ENCODE data around the gene LRRC8B.
A peak's percentile ranks its signal among the peaks of the same experiment; 100 is the strongest.

The LRRC8B gene

DNA sequence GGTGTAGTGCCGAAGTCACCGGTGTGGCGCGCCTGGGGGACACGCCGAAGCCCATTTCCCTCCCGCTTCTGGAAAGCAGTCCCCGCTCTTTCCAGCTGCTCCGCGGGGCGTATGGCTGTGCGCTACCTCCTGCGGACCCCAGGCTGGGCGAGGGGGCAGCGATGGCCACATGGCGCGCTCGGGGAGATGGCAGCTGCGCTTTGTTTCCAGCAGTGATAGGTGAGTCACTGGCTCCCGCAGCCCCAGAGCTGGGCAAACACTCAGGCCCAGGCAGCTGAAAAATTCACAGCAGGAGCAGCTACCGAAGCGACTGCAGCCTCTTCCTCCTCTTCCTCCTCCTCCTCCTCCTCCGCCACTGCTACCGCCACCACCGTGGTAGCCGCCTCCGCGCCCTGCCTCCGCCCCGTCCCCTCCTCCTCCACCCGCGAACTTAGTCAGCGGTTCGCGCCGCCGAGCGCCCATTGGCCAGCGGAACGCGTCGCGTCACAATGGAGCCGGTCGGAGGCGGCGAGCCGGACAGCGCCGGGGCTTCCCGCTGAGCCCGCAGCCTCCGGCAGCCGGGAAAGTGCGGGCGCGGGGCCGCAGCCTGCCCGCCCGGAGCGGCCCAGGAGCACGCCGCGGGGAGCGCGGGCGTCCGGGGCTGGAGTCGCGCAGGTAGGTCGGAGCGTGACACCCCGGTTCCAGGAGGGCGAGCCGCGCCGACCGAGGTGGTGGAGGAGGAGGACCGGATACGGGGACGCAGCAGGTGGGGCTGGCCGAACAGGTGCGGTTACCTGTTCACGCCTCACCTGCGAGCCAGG, at the start of gene LRRC8B:
Gene LRRC8B, plus strand, starts transcription at position 461 of the 800 bp plus-strand sequence. CDS start 57,822 bp downstream, outside the sequence.
- TF ChIP-seq, protein P1, sequence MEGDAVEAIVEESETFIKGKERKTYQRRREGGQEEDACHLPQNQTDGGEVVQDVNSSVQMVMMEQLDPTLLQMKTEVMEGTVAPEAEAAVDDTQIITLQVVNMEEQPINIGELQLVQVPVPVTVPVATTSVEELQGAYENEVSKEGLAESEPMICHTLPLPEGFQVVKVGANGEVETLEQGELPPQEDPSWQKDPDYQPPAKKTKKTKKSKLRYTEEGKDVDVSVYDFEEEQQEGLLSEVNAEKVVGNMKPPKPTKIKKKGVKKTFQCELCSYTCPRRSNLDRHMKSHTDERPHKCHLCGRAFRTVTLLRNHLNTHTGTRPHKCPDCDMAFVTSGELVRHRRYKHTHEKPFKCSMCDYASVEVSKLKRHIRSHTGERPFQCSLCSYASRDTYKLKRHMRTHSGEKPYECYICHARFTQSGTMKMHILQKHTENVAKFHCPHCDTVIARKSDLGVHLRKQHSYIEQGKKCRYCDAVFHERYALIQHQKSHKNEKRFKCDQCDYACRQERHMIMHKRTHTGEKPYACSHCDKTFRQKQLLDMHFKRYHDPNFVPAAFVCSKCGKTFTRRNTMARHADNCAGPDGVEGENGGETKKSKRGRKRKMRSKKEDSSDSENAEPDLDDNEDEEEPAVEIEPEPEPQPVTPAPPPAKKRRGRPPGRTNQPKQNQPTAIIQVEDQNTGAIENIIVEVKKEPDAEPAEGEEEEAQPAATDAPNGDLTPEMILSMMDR (conservative IDR thresholded peaks at IDR 0.05; ENCODE audit: low read length) = no peak
- TF ChIP-seq EZH2phosphoT487 (IDR thresholded peaks at IDR 0.05; ENCODE audit: borderline replicate concordance) = no peak
- no peaks in the 10 kb centered on the region for H3K36me3 ChIP-seq (ENCODE audit: insufficient read depth, low read length)
- H2AFZ ChIP-seq (ENCODE audit: low read length) = peak within 1 kb of the TSS; percentile 96
- H3F3A ChIP-seq (ENCODE audit: low read depth) = no peaks in the 10 kb centered on the region
- peaks cover 41% of the 10 kb centered on the region for H3K4me1 ChIP-seq (ENCODE audit: insufficient read depth, low read length, poor library complexity, severe bottlenecking)
- peaks cover 33% of the 10 kb centered on the region for H4K20me1 ChIP-seq (ENCODE audit: insufficient read depth, low read length, poor library complexity, severe bottlenecking)
- H3K9me3 ChIP-seq (ENCODE audit: insufficient read depth, low read depth, low read length) = no peaks in the 10 kb centered on the region
- H3K4me2 ChIP-seq (ENCODE audit: low read depth, low read length, poor library complexity, severe bottlenecking) = peak within 1 kb of the TSS; percentile 83
- H3K27me3 ChIP-seq (ENCODE audit: insufficient read depth, low read length, poor library complexity, severe bottlenecking) = no peaks in the 10 kb centered on the region
- peak within 1 kb of the TSS; percentile 98 for H3K4me3 ChIP-seq (ENCODE audit: low read length, poor library complexity, severe bottlenecking)
- peak within 1 kb of the TSS; percentile 86 for H3K9ac ChIP-seq (ENCODE audit: low read depth, low read length, poor library complexity, severe bottlenecking)
- H3K79me2 ChIP-seq (ENCODE audit: insufficient read depth, low read length) = peaks cover 48% of the 10 kb centered on the region
- H3K9me2 ChIP-seq (replicated peaks; ENCODE audit: low read depth, low read length) = no peaks in the 10 kb centered on the region

- H3F3A ChIP-seq (ENCODE audit: low read depth) = no peaks in the 10 kb centered on the region
- no peaks in the 10 kb centered on the region for H3K4me1 ChIP-seq (ENCODE audit: insufficient read depth, low read length, poor library complexity, severe bottlenecking)
- H3K9me3 ChIP-seq (ENCODE audit: insufficient read depth, low read depth, low read length) = peaks cover 16% of the 10 kb centered on the region; the same call in 1 of the 2 replicates
- no peak overlapping the region for H3K4me3 ChIP-seq (ENCODE audit: low read length, poor library complexity, severe bottlenecking)
- H3K4me2 ChIP-seq (ENCODE audit: low read depth, low read length, poor library complexity, severe bottlenecking) = no peak overlapping the region
- H2AFZ ChIP-seq (ENCODE audit: low read length) = no peak overlapping the region
- H4K20me1 ChIP-seq (ENCODE audit: insufficient read depth, low read length, poor library complexity, severe bottlenecking) = no peaks in the 10 kb centered on the region
- no peak overlapping the region for H3K9ac ChIP-seq (ENCODE audit: low read depth, low read length, poor library complexity, severe bottlenecking)
- no peak for TF ChIP-seq EZH2phosphoT487 (IDR thresholded peaks at IDR 0.05; ENCODE audit: borderline replicate concordance)
- TF ChIP-seq, protein P1 (conservative IDR thresholded peaks at IDR 0.05; ENCODE audit: low read length) = no peak
- H3K36me3 ChIP-seq (ENCODE audit: insufficient read depth, low read length) = no peaks in the 10 kb centered on the region
- no peaks in the 10 kb centered on the region for H3K79me2 ChIP-seq (ENCODE audit: insufficient read depth, low read length)
- no peaks in the 10 kb centered on the region for H3K9me2 ChIP-seq (replicated peaks; ENCODE audit: low read depth, low read length)
- H3K27me3 ChIP-seq (ENCODE audit: insufficient read depth, low read length, poor library complexity, severe bottlenecking) = peaks cover 64% of the 10 kb centered on the region
Observed at GRCh38 chr1:89475269-89475668, 49.4 kb upstream of the LRRC8B start.

- H3K36me3 ChIP-seq (ENCODE audit: insufficient read depth, low read length) = no peaks in the 10 kb centered on the region
- TF ChIP-seq, protein P1 (conservative IDR thresholded peaks at IDR 0.05; ENCODE audit: low read length) = no peak
- no peak for TF ChIP-seq EZH2phosphoT487 (IDR thresholded peaks at IDR 0.05; ENCODE audit: borderline replicate concordance)
- H3K4me2 ChIP-seq (ENCODE audit: low read depth, low read length, poor library complexity, severe bottlenecking) = no peak overlapping the region
- no peaks in the 10 kb centered on the region for H3K9me2 ChIP-seq (replicated peaks; ENCODE audit: low read depth, low read length)
- no peak overlapping the region for H3K4me3 ChIP-seq (ENCODE audit: low read length, poor library complexity, severe bottlenecking)
- H3K9me3 ChIP-seq (ENCODE audit: insufficient read depth, low read depth, low read length) = peaks cover 16% of the 10 kb centered on the region; the same call in 1 of the 2 replicates
- no peaks in the 10 kb centered on the region for H3K4me1 ChIP-seq (ENCODE audit: insufficient read depth, low read length, poor library complexity, severe bottlenecking)
- no peak overlapping the region for H3K9ac ChIP-seq (ENCODE audit: low read depth, low read length, poor library complexity, severe bottlenecking)
- no peaks in the 10 kb centered on the region for H3F3A ChIP-seq (ENCODE audit: low read depth)
- no peaks in the 10 kb centered on the region for H3K79me2 ChIP-seq (ENCODE audit: insufficient read depth, low read length)
- peaks cover 56% of the 10 kb centered on the region for H3K27me3 ChIP-seq (ENCODE audit: insufficient read depth, low read length, poor library complexity, severe bottlenecking)
- no peak overlapping the region for H2AFZ ChIP-seq (ENCODE audit: low read length)
- no peaks in the 10 kb centered on the region for H4K20me1 ChIP-seq (ENCODE audit: insufficient read depth, low read length, poor library complexity, severe bottlenecking)
Observed at GRCh38 chr1:89476072-89476471, 48.6 kb upstream of the LRRC8B start.

All from Loucy (cell line).